ENCODE results near the gene AGFG2. TPM values are rescaled to one million over a fixed set of nuclear protein-coding genes. Genes with fewer than 3 reads are reported as not detected.

Gene AGFG2
- total and polyA plus RNA-seq, 2 of the 13 experiments (the other 11 are each of a cell fraction or from before 2014, with no cell fraction given) = 125 to 132 TPM

DNA sequence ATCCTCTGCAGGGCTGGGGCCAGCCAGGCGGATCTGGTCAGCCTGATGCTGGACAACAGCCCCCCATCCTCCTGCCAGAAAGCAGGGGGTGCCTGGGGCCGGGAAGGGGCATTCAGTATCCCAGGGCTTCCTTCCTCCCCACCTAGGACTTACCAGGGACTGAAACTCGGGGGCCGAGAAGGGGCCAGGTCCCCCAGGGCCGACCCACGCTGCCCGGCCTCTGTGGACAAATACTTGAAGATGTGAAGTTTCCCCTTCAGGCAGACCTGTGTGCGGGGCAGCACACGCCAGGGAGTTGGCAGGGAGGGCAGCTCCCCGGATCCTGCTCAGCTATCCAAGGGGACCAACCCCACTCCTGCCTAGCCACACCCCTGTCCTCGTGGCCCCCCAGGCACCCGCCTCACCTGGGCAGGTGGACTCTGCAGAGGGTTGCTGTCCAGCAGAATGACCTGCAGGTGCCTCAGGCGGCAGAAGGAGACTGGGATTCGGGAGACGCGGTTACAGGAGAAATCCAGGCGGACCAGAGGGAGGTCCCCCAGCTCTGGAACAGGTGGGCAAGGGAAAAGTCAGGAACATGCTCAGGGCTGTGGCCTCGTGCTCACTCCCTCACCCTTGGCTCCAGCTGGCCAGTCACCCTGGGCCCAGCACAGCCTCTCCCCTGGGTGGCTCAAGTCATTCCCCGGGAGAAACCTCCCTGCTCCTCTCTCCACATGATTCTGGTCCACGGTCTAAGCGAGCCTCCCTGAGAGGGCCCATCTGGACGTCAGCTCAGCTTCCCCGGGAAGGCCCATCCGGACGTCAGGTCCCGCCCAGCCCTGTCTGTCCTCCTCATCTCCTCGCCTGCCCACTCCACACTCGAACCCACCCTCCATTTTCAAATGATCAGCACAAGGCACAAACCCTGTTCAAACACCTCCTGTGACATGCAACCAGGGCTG is 39.5 kb downstream of the AGFG2 start (continued):
- no peak for TF ChIP-seq ARNTL (CRISPR knock-in tag; IDR thresholded peaks at IDR 0.05)
- TF ChIP-seq AGO2 (optimal IDR thresholded peaks at IDR 0.05; ENCODE audit: low read depth, low read length) = peak; percentile 89
- no peak for TF ChIP-seq IRX3 (CRISPR knock-in tag; IDR thresholded peaks at IDR 0.05; ENCODE audit: borderline replicate concordance, low read depth)
- no peak for TF ChIP-seq ZMYM2 (CRISPR knock-in tag; IDR thresholded peaks at IDR 0.05)
- TF ChIP-seq ZNF614 (CRISPR knock-in tag; IDR thresholded peaks at IDR 0.05; ENCODE audit: borderline replicate concordance) = no peak
- TF ChIP-seq, protein P1, sequence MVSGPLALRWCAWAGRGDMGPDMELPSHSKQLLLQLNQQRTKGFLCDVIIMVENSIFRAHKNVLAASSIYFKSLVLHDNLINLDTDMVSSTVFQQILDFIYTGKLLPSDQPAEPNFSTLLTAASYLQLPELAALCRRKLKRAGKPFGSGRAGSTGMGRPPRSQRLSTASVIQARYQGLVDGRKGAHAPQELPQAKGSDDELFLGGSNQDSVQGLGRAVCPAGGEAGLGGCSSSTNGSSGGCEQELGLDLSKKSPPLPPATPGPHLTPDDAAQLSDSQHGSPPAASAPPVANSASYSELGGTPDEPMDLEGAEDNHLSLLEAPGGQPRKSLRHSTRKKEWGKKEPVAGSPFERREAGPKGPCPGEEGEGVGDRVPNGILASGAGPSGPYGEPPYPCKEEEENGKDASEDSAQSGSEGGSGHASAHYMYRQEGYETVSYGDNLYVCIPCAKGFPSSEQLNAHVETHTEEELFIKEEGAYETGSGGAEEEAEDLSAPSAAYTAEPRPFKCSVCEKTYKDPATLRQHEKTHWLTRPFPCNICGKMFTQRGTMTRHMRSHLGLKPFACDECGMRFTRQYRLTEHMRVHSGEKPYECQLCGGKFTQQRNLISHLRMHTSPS (CRISPR knock-in tag; IDR thresholded peaks at IDR 0.05; ENCODE audit: low read depth) = no peak

DNA sequence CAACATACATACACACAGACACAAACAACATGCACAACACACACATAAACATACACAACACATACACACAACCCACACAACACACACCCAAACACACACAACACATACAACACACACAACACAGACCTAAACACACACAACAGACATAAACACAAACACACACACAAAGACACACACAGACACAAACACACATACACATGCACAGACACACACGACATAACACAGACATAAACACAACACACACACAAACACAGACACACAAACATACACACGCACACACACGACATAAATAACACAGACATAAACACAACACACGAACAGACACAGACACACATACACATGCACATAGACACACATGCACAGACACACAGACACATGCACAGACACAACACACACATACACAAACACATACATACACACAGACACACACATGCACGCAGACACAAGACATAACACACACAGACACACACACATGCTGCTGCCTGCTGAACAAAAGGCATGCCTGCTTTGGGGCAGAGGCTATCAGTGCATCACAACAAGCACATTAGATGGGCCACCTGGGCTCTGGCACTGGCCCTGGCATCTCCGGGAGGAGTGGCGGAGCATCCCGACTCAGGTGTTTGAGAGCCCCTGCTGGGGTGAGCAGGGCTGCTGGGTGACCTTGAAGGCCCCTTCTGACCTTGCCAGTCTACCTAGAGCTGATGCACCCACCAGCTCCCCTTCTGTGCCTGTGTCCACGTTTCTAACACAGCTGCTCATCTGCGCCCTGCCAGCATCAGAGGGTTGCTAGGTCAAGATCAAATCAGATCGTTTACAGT is 41.7 kb downstream of the AGFG2 start:
- TSS peak; percentile 46 for BruUV-seq (replicated peaks)
- POLR2A ChIA-PET = interaction anchor here (1.6 kb wide), 1 partner anchor 9 kb away, joined by 8 read pairs; no protein-coding TSS in a partner anchor
- FAIRE-seq = peak; percentile 67
- WGBS (ENCODE audit: low lambda C conversion rate) = 86% methylated on average over 11 of the region's 11 CpGs
- no peak overlapping the region for H3K4me2 ChIP-seq (ENCODE audit: low read depth, low read length)
- no peaks in the 10 kb centered on the region; a peak in 1 of 5 replicates for H3K27me3 ChIP-seq (ENCODE audit: control insufficient read depth in 1 of 2, insufficient read depth in 2 of 2, low read length in 2 of 2)
- peaks cover 6% of the 10 kb centered on the region; the same call in 1 of the 2 replicates for H4K20me1 ChIP-seq (ENCODE audit: insufficient read depth, low read length)
- no peak for ATAC-seq
- no peaks in the 10 kb centered on the region for H3K9me3 ChIP-seq (ENCODE audit: low read length)
- H3K27ac ChIP-seq (ENCODE audit: extremely low read length, insufficient read depth, low read length) = no peak overlapping the region
- in situ Hi-C loops (cut with HindIII; ENCODE audit: extremely low pct_ligation_motif_present, low pct_unique_long_range_greater_than_20kb) = no loop called here
- intact Hi-C loops (cut with micrococcal nuclease; ENCODE audit: unreplicated experiment) = no loop called here
- H3K9ac ChIP-seq (ENCODE audit: insufficient read depth, low read depth, low read length) = no peak overlapping the region
- CTCF ChIA-PET (ENCODE audit: low intra/inter-chr PET ratio, low total read pairs) = no interaction called here
- H2AFZ ChIP-seq (ENCODE audit: low read length) = no peak overlapping the region
- peaks cover 6% of the 10 kb centered on the region for H3K79me2 ChIP-seq (ENCODE audit: insufficient read depth, low read length)
- H3K36me3 ChIP-seq (replicated peaks in 1 of 2; ENCODE audit: control insufficient read depth in 1 of 2, insufficient read depth in 2 of 2, low read length in 2 of 2) = peaks cover 13 to 30% of the 10 kb centered on the region in 2 experiments; a peak in 4 of 5 replicates
- H3K4me3 ChIP-seq (replicated peaks in 1 of 3; ENCODE audit: insufficient read depth in 1 of 3, low read depth in 2 of 3, low read length in 3 of 3) = no peak overlapping the region
- DNase-seq (ENCODE audit: low spot score) = no peak
- H3K4me1 ChIP-seq (ENCODE audit: insufficient read depth, low read length) = peaks cover 20% of the 10 kb centered on the region
- TF ChIP-seq FOXK2 (IDR thresholded peaks at IDR 0.05) (peak; percentile 31), ZNF30 (CRISPR knock-in tag; IDR thresholded peaks at IDR 0.05) (no peak), TFDP1 (CRISPR knock-in tag; IDR thresholded peaks at IDR 0.05; ENCODE audit: borderline replicate concordance) (no peak), EP300 (IDR thresholded peaks at IDR 0.05; ENCODE audit: low read depth in 2 of 2, low read length in 2 of 2) (no peak), EP300 (CRISPR knock-in tag; IDR thresholded peaks at IDR 0.05; ENCODE audit: borderline replicate concordance) (no peak), BRCA1 (CRISPR knock-in tag; IDR thresholded peaks at IDR 0.05) (no peak)
